GM12864 (cell line): ENCODE data around the gene IGDCC3.

Experiments
- DNase-seq: peaks from one replicate; pipeline ENCODE4 v3.0.0-alpha.2; 2011; ENCODE audit warnings: low read depth
- H3K4me3 ChIP-seq: 2 replicates; pipeline ENCODE4 v1.5.1; 2011; ENCODE audit warnings: mild to moderate bottlenecking, low read depth, low read length, control low read depth
- TF ChIP-seq, protein P1 (sequence below): IDR thresholded peaks from 2 replicates; pipeline ENCODE4 v1.5.1; 2011; ENCODE audit warnings: low read depth, mild to moderate bottlenecking, moderate library complexity, low read length, control low read depth, inconsistent platforms; ENCODE audit errors: missing control alignments

Gene IGDCC3

DNA sequence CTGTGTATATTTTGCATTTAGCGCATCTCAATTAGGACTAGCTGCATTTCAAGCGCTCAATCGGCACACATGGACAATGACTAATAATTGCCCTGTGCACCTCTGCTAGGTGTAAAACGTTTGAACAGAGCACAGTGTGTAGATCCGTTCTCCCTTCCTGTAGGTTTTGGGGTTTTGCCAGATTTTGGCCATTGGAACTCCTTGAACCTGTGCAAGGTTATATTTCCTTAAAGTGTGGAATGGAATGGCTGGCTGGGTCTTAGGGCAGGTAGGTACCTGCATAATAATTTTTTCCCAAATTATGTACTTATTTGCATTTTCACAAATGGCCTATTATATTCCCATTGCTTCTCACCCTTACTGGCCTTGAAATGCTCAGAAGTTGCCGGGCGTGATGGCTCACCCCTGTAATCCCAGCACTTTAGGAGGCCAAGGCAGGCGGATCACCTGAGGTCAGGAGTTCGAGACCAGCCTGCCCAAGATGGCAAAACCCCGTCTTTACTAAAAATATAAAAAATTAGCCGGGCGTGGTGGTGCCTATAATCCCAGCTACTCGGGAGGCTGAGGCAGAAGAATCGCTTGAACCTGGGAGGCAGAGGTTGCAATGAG, 72.5 kb downstream of the IGDCC3 start:
- DNase-seq = no peak
- no peak overlapping the region for H3K4me3 ChIP-seq
- TF ChIP-seq, protein P1, sequence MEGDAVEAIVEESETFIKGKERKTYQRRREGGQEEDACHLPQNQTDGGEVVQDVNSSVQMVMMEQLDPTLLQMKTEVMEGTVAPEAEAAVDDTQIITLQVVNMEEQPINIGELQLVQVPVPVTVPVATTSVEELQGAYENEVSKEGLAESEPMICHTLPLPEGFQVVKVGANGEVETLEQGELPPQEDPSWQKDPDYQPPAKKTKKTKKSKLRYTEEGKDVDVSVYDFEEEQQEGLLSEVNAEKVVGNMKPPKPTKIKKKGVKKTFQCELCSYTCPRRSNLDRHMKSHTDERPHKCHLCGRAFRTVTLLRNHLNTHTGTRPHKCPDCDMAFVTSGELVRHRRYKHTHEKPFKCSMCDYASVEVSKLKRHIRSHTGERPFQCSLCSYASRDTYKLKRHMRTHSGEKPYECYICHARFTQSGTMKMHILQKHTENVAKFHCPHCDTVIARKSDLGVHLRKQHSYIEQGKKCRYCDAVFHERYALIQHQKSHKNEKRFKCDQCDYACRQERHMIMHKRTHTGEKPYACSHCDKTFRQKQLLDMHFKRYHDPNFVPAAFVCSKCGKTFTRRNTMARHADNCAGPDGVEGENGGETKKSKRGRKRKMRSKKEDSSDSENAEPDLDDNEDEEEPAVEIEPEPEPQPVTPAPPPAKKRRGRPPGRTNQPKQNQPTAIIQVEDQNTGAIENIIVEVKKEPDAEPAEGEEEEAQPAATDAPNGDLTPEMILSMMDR = no peak

DNA sequence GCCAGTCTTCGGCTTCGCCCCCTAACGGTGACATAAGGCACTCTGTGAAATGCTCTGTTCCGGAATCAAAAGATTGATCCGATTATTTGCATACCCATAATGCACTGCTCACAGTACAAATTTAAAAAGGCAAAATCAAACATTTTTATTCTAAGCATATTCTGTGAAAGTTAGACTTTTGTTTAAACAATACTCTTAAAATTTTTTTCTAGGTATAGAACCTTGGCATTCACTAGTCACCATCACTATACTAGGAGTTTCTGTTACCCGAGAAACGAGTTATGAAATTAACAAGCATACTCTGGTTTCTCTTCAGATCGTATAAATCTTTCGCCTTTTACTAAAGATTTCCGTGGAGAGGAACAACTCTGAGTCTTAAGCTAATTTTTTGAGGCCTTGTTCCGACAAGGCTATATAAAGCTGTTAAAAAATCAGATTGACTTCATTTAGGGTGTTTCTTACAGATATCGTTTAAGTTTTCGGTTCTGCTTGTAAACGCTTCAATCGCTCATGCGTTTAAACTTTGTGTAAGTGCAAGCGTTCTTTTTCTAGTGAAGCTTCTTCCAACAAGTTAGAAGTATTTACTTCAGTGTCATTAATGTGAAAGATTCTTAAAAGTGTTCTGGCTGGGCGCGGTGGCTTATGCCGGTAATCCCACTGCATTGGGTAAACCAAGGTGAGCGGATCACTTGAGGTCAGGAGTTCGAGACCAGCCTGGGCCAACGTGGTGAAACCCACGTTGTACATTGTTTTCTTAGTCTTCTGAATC, 73.2 kb downstream of the IGDCC3 start, which contains the start of gene RNU5B-1:
Gene RNU5B-1 (plus strand): TSS at position 297 of the 769 bp plus-strand sequence.
- peak; percentile 94 for DNase-seq
- TF ChIP-seq, protein P1 = peak; percentile 84
- H3K4me3 ChIP-seq = peak within 1 kb of the TSS; percentile 57

DNA sequence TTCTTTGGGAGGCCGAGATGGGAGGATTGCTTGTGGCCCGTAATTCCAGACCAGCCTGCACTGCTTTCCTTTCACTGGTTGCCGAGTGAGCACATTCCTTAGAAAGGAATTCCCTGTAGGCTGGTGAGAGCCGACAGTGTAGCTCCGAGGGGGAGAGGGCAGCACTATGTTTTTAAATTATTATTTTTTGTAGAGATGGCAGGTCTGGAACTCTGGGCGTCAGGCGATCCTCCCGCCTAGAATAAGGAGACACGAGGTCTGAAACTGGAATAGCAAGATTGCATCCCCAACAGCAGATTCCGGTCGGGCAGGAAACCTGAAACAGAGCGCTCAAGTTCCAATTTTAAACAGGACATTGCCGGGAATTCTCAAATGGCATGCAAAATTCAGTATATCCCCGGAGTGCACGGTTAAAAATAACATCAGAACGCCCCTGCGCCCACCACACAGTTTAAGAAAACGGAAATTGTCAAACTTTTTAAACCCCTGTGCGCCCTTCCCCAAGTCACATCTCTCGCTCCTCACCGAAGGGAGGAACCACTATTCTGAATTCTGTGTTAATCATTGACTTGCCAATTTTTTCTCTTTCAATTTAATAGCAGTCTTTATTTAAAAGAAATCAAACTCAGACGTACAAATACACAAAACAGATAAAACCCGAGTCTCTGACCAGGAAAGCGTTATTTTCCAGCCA, 74.0 kb downstream of the IGDCC3 start:
- DNase-seq = no peak
- TF ChIP-seq, protein P1 = no peak
- peak overlapping the region; percentile 57 for H3K4me3 ChIP-seq

DNA sequence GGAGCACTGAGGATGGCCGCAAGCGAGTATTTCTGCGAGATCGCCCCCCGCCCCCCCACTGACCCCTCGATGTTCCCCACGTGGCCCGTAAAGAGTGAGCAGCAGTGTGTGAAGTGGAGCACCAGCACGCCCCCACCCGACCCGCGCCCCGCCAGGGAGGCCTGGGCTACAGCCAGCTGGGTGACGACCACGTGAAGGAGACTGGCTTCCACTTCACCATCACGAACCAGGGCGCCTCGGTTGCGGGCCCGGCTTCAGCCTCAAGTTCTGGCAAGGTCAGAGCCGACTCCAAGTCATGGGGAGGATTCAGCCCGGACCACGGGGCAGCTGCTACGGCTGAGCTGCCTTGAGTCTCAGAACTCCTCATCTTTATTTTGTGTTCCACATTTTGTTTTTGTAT, 75.7 kb downstream of the IGDCC3 start:
- H3K4me3 ChIP-seq = no peak overlapping the region
- TF ChIP-seq, protein P1 = no peak
- DNase-seq = no peak

DNA sequence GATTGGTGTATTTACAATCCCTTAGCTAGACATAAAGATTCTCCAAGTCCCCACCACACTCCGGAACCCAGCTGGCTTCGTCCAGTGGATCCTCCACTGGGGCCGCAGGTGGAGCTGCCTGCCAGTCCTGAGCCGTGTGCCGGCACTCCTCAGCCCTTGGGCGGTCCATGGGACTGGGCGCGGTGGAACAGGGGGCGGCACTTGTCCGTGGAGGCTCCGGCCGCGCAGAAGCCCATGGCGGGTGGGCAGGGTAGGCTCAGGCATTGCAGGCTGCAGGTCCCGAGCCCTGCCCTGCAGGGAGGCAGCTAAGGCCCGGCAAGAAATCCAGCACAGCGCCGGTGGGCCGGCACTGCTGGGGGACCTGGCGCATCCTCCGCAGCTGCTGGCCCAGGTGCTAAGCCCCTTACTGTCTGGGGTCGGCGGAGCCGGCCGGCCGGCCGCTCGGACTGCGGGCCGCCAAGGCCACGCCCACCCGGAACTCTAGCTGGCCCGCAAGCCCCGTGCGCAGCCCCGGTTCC, 76.8 kb downstream of the IGDCC3 start:
- H3K4me3 ChIP-seq = no peak overlapping the region
- DNase-seq = no peak
- TF ChIP-seq, protein P1 = no peak

DNA sequence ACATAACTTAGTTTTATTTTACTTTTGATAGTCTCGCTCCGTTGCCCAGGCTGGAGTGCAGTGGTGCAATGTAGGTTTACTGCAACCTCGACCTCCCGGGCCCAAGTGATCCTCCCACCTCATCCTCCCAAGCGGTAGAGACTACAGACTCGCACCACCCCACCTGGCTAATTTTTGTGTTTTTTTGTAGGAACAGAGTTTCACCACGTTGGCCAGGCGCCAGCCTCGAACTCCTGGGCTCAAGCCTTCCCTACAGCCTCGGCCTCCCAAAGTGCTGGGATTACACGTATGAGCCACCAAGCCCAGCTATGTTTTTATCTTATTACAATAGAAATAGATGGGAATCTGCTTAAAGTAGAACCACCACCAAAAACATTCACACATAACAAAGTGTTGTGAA, 79.1 kb downstream of the IGDCC3 start:
- TF ChIP-seq, protein P1 = no peak
- DNase-seq = no peak
- no peak overlapping the region for H3K4me3 ChIP-seq
